NB4 (cell line): Measurements from ENCODE around the gene SLC46A3.

Source experiments
- DNase-seq: peaks from one replicate; pipeline ENCODE4 v3.0.0; 2010; ENCODE audit warnings: low read depth
- H3K4me3 ChIP-seq: one replicate; pipeline ENCODE4 v1.5.1; 2011; ENCODE audit warnings: mild to moderate bottlenecking, low read depth, low read length, moderate library complexity
- MAX ChIP-seq: IDR thresholded peaks from 2 replicates; pipeline ENCODE4 v1.6.1; 2011; ENCODE audit warnings: low read depth, low read length
- MYC ChIP-seq: IDR thresholded peaks from 2 replicates; pipeline ENCODE4 v1.6.1; 2011; ENCODE audit warnings: low read depth, low read length
- POLR2A ChIP-seq: IDR thresholded peaks from 2 replicates; pipeline ENCODE4 v1.6.1; 2011; ENCODE audit warnings: mild to moderate bottlenecking; ENCODE audit not compliant: insufficient read length; ENCODE audit errors: extremely low read depth
- TF ChIP-seq, protein P1 (sequence below): IDR thresholded peaks from one replicate; pipeline ENCODE4 v1.5.1; 2012; ENCODE audit warnings: low read depth, low read length

Gene SLC46A3

GRCh38 chr13:28655561-28655960, 63.2 kb downstream of the SLC46A3 start:
- DNase-seq = no peak

GRCh38 chr13:28654276-28654675, 64.5 kb downstream of the SLC46A3 start:
- H3K4me3 ChIP-seq = no peak overlapping the region
- TF ChIP-seq MAX (no peak), MYC (no peak), POLR2A (no peak)
- TF ChIP-seq, protein P1, sequence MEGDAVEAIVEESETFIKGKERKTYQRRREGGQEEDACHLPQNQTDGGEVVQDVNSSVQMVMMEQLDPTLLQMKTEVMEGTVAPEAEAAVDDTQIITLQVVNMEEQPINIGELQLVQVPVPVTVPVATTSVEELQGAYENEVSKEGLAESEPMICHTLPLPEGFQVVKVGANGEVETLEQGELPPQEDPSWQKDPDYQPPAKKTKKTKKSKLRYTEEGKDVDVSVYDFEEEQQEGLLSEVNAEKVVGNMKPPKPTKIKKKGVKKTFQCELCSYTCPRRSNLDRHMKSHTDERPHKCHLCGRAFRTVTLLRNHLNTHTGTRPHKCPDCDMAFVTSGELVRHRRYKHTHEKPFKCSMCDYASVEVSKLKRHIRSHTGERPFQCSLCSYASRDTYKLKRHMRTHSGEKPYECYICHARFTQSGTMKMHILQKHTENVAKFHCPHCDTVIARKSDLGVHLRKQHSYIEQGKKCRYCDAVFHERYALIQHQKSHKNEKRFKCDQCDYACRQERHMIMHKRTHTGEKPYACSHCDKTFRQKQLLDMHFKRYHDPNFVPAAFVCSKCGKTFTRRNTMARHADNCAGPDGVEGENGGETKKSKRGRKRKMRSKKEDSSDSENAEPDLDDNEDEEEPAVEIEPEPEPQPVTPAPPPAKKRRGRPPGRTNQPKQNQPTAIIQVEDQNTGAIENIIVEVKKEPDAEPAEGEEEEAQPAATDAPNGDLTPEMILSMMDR = no peak
- DNase-seq = no peak

More at GRCh38 chr13:28655561-28655960, 63.2 kb downstream of the SLC46A3 start:
- no peak overlapping the region for H3K4me3 ChIP-seq
- no peak for TF ChIP-seq MYC
- no peak for TF ChIP-seq MAX
- TF ChIP-seq, protein P1 = no peak
- TF ChIP-seq POLR2A = no peak

DNA sequence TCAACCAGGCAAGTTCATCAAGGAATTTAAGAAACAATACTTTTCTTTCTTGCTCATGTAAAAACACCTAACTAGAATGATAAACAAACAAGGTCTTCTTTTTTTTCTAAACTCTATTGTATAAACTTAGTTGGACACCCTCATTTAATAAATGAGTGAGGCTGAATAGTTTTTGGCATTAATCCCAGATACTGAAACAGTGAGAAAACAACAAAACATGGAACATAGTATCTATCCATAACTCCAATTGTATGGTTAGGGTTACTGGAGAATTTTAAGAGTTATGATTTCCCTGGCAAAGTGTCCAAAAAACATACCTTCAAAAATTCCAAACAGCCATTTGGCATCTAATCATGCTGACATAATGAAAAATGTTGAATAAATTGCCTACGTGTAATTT, 65.7 kb downstream of the SLC46A3 start:
- H3K4me3 ChIP-seq = no peak overlapping the region
- DNase-seq = no peak

GRCh38 chr13:28651810-28652401, 66.9 kb downstream of the SLC46A3 start:
- TF ChIP-seq, protein P1 = no peak
- TF ChIP-seq MYC (no peak), MAX (no peak), POLR2A (no peak)
- DNase-seq = no peak
- H3K4me3 ChIP-seq = no peak overlapping the region

More for the DNA sequence above, 65.7 kb downstream of the SLC46A3 start:
- TF ChIP-seq, protein P1 = no peak
- TF ChIP-seq MYC = no peak
- TF ChIP-seq MAX = no peak
- no peak for TF ChIP-seq POLR2A

DNA sequence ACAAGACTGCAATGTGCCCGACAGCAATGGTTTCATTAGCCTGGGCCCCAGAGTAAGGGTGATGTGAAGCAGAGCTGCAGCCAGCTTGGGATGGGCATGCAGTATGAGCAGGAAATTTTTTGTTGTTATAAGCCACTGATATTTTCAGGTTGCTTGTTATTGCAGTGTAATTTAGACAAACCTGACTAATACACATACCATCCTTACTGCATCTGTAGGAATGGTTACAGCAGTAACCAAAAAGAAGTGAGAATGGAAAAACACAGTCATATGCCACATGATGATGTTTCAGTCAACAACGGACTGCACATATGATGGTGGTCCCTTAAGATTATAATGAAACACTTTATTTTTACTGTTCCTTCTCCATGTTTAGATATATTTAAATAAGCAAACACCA, 68.5 kb downstream of the SLC46A3 start:
- TF ChIP-seq MYC (no peak), POLR2A (no peak), MAX (no peak)
- TF ChIP-seq, protein P1 = no peak
- DNase-seq = no peak
- no peak overlapping the region for H3K4me3 ChIP-seq
